ENCODE data around the gene SLC26A6.

DNA sequence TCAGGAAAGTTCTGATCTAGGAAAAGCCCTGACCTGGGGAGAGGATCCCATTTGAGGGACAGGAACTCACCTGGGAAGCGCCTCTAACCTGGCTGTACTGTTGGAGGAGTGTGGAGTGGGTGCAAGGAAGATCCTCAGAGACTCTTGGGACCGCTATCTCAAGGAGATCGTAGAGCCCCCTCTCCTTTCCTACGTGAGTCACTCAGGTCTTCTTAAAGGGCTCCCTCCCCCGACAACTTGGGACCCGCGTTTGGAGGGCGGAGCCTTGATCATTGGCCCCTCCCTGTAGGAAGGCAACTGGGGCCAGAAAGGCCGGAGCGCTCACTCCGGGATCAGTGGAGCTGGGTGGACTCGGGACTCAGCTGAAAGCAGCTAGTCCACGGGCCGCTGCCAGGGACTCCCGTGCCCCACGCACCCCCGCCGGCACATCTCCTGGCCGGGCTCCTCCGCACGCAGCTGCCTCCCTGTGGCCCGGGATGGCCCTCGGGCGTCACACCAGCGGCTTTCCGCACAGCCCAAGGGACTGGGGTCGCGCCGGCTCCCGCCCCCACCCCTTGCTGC is 520 bp downstream of the SLC26A6 start:
- TF ChIP-seq, protein P1, sequence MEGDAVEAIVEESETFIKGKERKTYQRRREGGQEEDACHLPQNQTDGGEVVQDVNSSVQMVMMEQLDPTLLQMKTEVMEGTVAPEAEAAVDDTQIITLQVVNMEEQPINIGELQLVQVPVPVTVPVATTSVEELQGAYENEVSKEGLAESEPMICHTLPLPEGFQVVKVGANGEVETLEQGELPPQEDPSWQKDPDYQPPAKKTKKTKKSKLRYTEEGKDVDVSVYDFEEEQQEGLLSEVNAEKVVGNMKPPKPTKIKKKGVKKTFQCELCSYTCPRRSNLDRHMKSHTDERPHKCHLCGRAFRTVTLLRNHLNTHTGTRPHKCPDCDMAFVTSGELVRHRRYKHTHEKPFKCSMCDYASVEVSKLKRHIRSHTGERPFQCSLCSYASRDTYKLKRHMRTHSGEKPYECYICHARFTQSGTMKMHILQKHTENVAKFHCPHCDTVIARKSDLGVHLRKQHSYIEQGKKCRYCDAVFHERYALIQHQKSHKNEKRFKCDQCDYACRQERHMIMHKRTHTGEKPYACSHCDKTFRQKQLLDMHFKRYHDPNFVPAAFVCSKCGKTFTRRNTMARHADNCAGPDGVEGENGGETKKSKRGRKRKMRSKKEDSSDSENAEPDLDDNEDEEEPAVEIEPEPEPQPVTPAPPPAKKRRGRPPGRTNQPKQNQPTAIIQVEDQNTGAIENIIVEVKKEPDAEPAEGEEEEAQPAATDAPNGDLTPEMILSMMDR (IDR thresholded peaks at IDR 0.05), result no peak
- TF ChIP-seq POLR2A (IDR thresholded peaks at IDR 0.05), result no peak

Measured in Peyer's patch (tissue), 4 donors.